Measurements from ENCODE around the gene ALPK3.

The ALPK3 gene

DNA sequence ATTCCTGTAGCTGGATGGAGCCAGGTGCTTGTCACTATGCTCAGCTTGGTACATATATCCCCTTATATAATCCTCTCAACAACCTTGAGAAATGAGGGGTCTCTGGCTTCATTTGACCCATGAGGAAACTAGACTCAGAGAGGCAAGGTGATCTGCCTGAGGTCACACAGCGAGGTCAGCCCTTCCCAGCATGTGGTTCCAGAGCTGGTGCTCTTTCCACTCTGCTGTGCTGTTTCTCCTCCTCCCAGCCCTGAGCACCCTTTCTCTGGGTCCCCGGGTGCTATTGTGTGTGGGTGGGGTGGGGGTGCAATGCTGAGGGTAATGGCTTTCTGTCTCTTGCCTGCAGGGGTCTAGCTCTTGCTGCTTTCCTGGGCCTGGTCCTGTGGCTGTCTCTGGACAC is 86.6 kb downstream of the ALPK3 start:
- TF ChIP-seq FOXM1 (IDR thresholded peaks at IDR 0.05; ENCODE audit: borderline replicate concordance, low read depth) (no peak), NFIC (IDR thresholded peaks at IDR 0.05) (no peak), TEAD4 (IDR thresholded peaks at IDR 0.05) (no peak)
- TF ChIP-seq, protein P1, sequence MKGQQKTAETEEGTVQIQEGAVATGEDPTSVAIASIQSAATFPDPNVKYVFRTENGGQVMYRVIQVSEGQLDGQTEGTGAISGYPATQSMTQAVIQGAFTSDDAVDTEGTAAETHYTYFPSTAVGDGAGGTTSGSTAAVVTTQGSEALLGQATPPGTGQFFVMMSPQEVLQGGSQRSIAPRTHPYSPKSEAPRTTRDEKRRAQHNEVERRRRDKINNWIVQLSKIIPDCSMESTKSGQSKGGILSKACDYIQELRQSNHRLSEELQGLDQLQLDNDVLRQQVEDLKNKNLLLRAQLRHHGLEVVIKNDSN (IDR thresholded peaks at IDR 0.05): no peak

DNA sequence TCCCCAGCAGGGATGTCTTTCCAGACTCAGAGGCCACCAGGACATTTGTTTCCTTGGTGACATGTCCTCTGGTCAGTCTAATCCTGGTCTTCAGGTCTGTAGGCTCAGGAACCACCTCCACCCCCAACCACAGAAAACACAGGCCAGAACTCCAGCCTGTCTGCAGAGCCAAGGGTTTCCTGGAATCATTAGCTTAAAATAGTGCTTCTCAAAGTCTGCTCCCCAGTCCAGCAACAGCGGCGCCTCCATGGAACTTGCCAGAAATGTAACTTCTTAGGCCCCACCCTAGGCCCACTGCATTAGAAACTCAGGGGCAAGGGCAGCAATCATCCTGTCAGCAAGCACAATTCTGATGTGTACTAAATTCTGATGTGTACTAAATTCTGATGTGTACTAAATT is 87.3 kb downstream of the ALPK3 start:
- TF ChIP-seq, protein P2, sequence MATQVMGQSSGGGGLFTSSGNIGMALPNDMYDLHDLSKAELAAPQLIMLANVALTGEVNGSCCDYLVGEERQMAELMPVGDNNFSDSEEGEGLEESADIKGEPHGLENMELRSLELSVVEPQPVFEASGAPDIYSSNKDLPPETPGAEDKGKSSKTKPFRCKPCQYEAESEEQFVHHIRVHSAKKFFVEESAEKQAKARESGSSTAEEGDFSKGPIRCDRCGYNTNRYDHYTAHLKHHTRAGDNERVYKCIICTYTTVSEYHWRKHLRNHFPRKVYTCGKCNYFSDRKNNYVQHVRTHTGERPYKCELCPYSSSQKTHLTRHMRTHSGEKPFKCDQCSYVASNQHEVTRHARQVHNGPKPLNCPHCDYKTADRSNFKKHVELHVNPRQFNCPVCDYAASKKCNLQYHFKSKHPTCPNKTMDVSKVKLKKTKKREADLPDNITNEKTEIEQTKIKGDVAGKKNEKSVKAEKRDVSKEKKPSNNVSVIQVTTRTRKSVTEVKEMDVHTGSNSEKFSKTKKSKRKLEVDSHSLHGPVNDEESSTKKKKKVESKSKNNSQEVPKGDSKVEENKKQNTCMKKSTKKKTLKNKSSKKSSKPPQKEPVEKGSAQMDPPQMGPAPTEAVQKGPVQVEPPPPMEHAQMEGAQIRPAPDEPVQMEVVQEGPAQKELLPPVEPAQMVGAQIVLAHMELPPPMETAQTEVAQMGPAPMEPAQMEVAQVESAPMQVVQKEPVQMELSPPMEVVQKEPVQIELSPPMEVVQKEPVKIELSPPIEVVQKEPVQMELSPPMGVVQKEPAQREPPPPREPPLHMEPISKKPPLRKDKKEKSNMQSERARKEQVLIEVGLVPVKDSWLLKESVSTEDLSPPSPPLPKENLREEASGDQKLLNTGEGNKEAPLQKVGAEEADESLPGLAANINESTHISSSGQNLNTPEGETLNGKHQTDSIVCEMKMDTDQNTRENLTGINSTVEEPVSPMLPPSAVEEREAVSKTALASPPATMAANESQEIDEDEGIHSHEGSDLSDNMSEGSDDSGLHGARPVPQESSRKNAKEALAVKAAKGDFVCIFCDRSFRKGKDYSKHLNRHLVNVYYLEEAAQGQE (IDR thresholded peaks at IDR 0.05; ENCODE audit: low read depth): no peak
- no peak for TF ChIP-seq FOXM1 (IDR thresholded peaks at IDR 0.05; ENCODE audit: borderline replicate concordance, low read depth)
- TF ChIP-seq CREB1 (IDR thresholded peaks at IDR 0.05; ENCODE audit: low read depth): no peak
- no peak for TF ChIP-seq TCF12 (IDR thresholded peaks at IDR 0.05; ENCODE audit: low read depth)
- TF ChIP-seq, protein P3, sequence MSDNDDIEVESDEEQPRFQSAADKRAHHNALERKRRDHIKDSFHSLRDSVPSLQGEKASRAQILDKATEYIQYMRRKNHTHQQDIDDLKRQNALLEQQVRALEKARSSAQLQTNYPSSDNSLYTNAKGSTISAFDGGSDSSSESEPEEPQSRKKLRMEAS (IDR thresholded peaks at IDR 0.05): no peak
- TF ChIP-seq, protein P1 (IDR thresholded peaks at IDR 0.05): no peak
- TF ChIP-seq NFIC (IDR thresholded peaks at IDR 0.05): no peak
- TF ChIP-seq ZBTB7A (IDR thresholded peaks at IDR 0.05; ENCODE audit: low read depth): no peak
- TF ChIP-seq TAF1 (IDR thresholded peaks at IDR 0.05; ENCODE audit: low read depth): no peak
- no peak for TF ChIP-seq RAD21 (IDR thresholded peaks at IDR 0.05; ENCODE audit: low read depth)
- no peak for TF ChIP-seq YY1 (IDR thresholded peaks at IDR 0.05; ENCODE audit: low read depth)
- TF ChIP-seq EGR1 (IDR thresholded peaks at IDR 0.05): no peak
- TF ChIP-seq CEBPB (IDR thresholded peaks at IDR 0.05): no peak
- TF ChIP-seq TEAD4 (IDR thresholded peaks at IDR 0.05): no peak

DNA sequence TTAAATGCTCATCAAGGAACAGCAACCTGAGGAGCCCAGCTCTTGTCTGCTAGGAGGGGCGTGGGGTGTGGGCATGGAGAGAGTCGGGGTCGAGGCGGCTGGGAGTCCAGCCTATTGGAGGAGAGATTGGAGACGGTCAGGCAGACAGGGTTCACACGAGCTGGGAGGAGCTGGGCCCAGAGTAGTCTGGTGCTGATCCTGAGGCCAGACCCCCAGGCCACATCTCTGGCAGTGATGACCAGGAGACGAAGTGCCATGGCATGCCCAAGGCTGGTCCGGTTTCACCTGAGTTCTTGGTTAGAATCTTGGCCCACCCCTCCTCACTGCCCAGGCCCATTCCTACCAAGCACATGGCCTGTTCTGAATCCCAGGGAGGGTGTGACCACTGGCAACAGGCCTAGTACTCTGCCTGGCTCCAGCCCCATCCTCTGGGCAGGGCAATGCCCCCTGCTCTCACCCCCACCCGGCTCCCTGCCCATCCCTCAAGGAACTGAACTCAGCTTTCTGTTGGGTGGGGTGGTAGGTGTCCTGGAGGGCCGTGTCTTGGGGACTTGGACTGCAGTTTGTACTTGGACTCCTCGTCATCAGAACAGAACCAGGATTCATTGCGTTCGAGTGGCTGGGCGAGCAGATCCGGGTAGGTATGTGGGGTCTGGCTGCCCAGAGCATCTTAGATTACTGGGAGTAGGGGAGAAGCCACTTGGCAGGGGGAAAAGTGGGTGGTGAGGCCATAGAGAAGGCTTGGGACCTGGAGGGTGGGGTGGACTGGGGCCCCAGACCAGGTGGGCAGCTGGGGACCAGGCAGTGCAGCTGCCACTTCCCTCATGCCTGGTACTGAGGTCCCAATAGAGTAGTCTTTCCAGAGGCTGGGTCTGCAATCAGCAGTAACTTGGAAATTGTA is 88.1 kb downstream of the ALPK3 start:
- no peak for TF ChIP-seq CEBPB (IDR thresholded peaks at IDR 0.05)

DNA sequence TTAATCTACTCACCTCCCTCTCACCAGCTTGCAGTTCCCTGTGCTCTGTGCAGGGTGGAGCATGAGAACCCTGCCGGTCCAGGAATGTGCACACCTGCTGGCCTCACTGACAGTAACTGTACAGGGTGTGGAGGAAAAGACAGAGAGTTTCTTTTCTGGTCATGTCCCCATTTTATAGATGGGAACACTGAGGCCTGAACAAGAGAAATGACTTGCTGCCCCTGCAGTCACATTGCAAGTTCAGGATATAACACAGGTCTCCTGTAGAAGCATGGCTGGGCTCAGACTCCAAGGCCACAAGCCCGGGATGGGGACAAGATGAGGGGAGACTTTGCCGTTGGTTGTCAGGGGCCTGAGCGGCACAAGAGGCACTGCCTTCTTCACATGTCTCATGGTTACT is 90.6 kb downstream of the ALPK3 start:
- TF ChIP-seq ZBTB7A (IDR thresholded peaks at IDR 0.05; ENCODE audit: low read depth) (no peak), NFIC (IDR thresholded peaks at IDR 0.05) (no peak), YY1 (IDR thresholded peaks at IDR 0.05; ENCODE audit: low read depth) (no peak), FOXM1 (IDR thresholded peaks at IDR 0.05; ENCODE audit: borderline replicate concordance, low read depth) (no peak), TCF12 (IDR thresholded peaks at IDR 0.05; ENCODE audit: low read depth) (no peak), TAF1 (IDR thresholded peaks at IDR 0.05; ENCODE audit: low read depth) (no peak), TEAD4 (IDR thresholded peaks at IDR 0.05) (no peak), CEBPB (IDR thresholded peaks at IDR 0.05) (no peak), EGR1 (IDR thresholded peaks at IDR 0.05) (no peak), RAD21 (IDR thresholded peaks at IDR 0.05; ENCODE audit: low read depth) (no peak), CREB1 (IDR thresholded peaks at IDR 0.05; ENCODE audit: low read depth) (no peak)
- TF ChIP-seq, protein P2 (IDR thresholded peaks at IDR 0.05; ENCODE audit: low read depth): no peak
- TF ChIP-seq, protein P3 (IDR thresholded peaks at IDR 0.05): no peak
- TF ChIP-seq, protein P1 (IDR thresholded peaks at IDR 0.05): no peak

DNA sequence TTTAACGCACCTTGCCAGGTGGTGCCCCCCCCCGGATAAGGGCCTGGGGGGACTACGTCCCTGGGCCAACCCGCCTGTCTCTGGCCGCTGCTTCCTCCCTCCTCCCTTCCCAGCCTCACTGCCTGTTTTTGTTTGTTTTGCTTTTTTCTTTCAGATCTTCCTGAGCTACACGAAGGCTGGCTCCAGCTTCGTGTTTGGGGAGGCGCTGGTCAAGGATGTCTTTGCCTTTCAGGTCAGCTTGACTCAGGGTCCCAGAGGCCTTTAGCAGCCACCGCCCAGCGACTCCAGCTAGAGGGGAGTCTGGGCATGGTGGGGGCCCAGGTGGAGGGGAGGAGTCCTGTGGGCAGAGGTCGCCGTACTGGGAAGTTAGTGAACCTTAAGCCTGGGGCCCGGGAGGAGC is 91.4 kb downstream of the ALPK3 start:
- TF ChIP-seq FOXM1 (IDR thresholded peaks at IDR 0.05; ENCODE audit: borderline replicate concordance, low read depth): no peak
- TF ChIP-seq, protein P2 (IDR thresholded peaks at IDR 0.05; ENCODE audit: low read depth): no peak
- TF ChIP-seq NFIC (IDR thresholded peaks at IDR 0.05): no peak
- TF ChIP-seq EGR1 (IDR thresholded peaks at IDR 0.05): no peak
- TF ChIP-seq RAD21 (IDR thresholded peaks at IDR 0.05; ENCODE audit: low read depth): no peak

All from Ishikawa (cell line).